K562 (cell line): ENCODE results near the gene PELI2. TPM values are rescaled to one million over a fixed set of nuclear protein-coding genes. Genes with fewer than 3 reads are reported as not detected.

ENCODE experiments used
- ATAC-seq: fragments of 200-7000 bp; cut with Tn5 transposase; 3 replicates; pipeline ENCODE4 v1.9.1; 2020; ENCODE audit warnings: moderate library complexity
- BruUV-seq: library from RNA; stranded (reverse); fragments of 400-500 nt; replicated peaks from 2 replicates; lab custom pipeline; 2021; lab: Mats Ljungman, UMichigan
- CTCF ChIA-PET: fragments of 300-600 bp; formaldehyde crosslinking; extraction: SDS; loops from one replicate; lab custom pipeline; 2021; ENCODE audit warnings: low intra/inter-chr PET ratio; lab: Yijun Ruan, JAX
- POLR2A ChIA-PET: fragments of 300-600, 350-650 bp; sonication (Branson Sonifier 250); formaldehyde crosslinking; extraction: SDS; loops from one replicate; lab custom pipeline; 2021; ENCODE audit warnings: antibody characterized with exemption, inconsistent platforms; lab: Yijun Ruan, JAX
- DNase-seq, 4 experiments: peaks; one replicate each; pipeline versions ENCODE4 v3.0.0 to v3.0.0-alpha.2; 2011 to 2018; ENCODE audit warnings: low spot score in 3 of 4, mixed read lengths in 3 of 4; ENCODE audit errors: extremely low read depth in 1 of 4
- FAIRE-seq: peaks from 2 replicates; lab custom pipeline; 2011; peaks lifted over from hg19 to GRCh38; lab: Jason Lieb, UNC
- H2AFZ ChIP-seq: 2 replicates; pipeline ENCODE4 v1.6.0; 2011; ENCODE audit warnings: low read depth, low read length, control low read depth, inconsistent platforms
- H3K27ac ChIP-seq: fragments of 200-600 bp; 3 replicates; pipeline ENCODE4 v1.8.0; 2011; ENCODE audit warnings: low read depth, mild to moderate bottlenecking, control low read depth, inconsistent platforms, low read length, moderate library complexity, mixed read lengths; ENCODE audit errors: extremely low read depth
- H3K27me3 ChIP-seq, 2 experiments: fragments of 300-600 bp in 1 of 2; 2 replicates in 1 of 2; 3 replicates in 1 of 2; pipeline versions ENCODE4 v1.6.0 to v1.8.0; 2011; ENCODE audit warnings: inconsistent platforms in 2 of 2, low read length in 2 of 2, mild to moderate bottlenecking in 1 of 2, mixed read lengths in 1 of 2, moderate library complexity in 1 of 2; ENCODE audit not compliant: control insufficient read depth in 2 of 2, insufficient read depth in 2 of 2
- H3K36me3 ChIP-seq: fragments of 300-600 bp; 3 replicates; pipeline ENCODE4 v1.8.0; 2011; ENCODE audit warnings: mild to moderate bottlenecking, low read length, inconsistent platforms; ENCODE audit not compliant: control insufficient read depth, insufficient read depth
- H3K4me1 ChIP-seq, 2 experiments: fragments of 200-600 bp in 1 of 2; replicated peaks in 1 of 2; 2 replicates in 1 of 2; 3 replicates in 1 of 2; pipeline versions ENCODE4 v1.5.1 to v1.8.0; 2011; ENCODE audit warnings: inconsistent platforms in 2 of 2, low read length in 2 of 2, mild to moderate bottlenecking in 1 of 2, mixed read lengths in 1 of 2, moderate library complexity in 1 of 2; ENCODE audit not compliant: control insufficient read depth in 2 of 2, insufficient read depth in 2 of 2
- H3K4me2 ChIP-seq: 2 replicates; pipeline ENCODE4 v1.6.1; 2011; ENCODE audit warnings: low read length, control low read depth, inconsistent platforms, mixed read lengths; ENCODE audit not compliant: insufficient read depth
- H3K4me3 ChIP-seq: fragments of 200-600 bp; sonication (generic), shearing (Covaris generic); 2 replicates; pipeline ENCODE4 v1.5.1; 2016; ENCODE audit warnings: control low read depth, inconsistent platforms
- H3K79me2 ChIP-seq: fragments of 200-600 bp; 3 replicates; pipeline ENCODE4 v1.8.0; 2011; ENCODE audit warnings: low read length, inconsistent platforms; ENCODE audit not compliant: control insufficient read depth, insufficient read depth
- H3K9ac ChIP-seq, 2 experiments: 2 replicates each; pipeline versions ENCODE4 v1.6.0 to v1.6.1; 2011; ENCODE audit warnings: low read depth in 2 of 2, low read length in 2 of 2, control low read depth in 1 of 2, inconsistent platforms in 1 of 2, mild to moderate bottlenecking in 1 of 2, mixed read lengths in 1 of 2; ENCODE audit not compliant: insufficient read depth in 1 of 2
- H3K9me1 ChIP-seq: one replicate; pipeline ENCODE4 v1.6.0; 2011; ENCODE audit warnings: inconsistent platforms, mild to moderate bottlenecking, low read length, moderate library complexity; ENCODE audit not compliant: control insufficient read depth, insufficient read depth
- H3K9me3 ChIP-seq: replicated peaks from 2 replicates; pipeline ENCODE4 v1.5.1; 2011; ENCODE audit warnings: low read depth, low read length, inconsistent platforms; ENCODE audit not compliant: control insufficient read depth, insufficient read depth
- H4K20me1 ChIP-seq: replicated peaks from 2 replicates; pipeline ENCODE4 v1.6.1; 2011; ENCODE audit warnings: low read length, inconsistent platforms, mixed read lengths; ENCODE audit not compliant: control insufficient read depth, insufficient read depth
- CUX1 ChIP-seq: fragments of 200-800 bp; sonication (Bioruptor generic); IDR thresholded peaks from 2 replicates; pipeline ENCODE4 v1.6.1; 2016; ENCODE audit warnings: missing genetic modification characterization, missing compliant biosample characterization
- ETV5 ChIP-seq: sonication (generic); formaldehyde crosslinking; IDR thresholded peaks from 2 replicates; pipeline ENCODE4 v1.4.0; 2020; ENCODE audit warnings: low read depth, mild to moderate bottlenecking, missing genetic modification reagents
- RERE ChIP-seq: sonication (generic); formaldehyde crosslinking; IDR thresholded peaks from 2 replicates; pipeline ENCODE4 v1.8.0; 2023; ENCODE audit warnings: missing genetic modification reagents, mild to moderate bottlenecking, borderline replicate concordance
- RFX1 ChIP-seq: fragments of 450-650 bp; IDR thresholded peaks from 2 replicates; pipeline ENCODE4 v1.6.1; 2016; ENCODE audit warnings: mild to moderate bottlenecking, moderate library complexity
- TEAD1 ChIP-seq, 2 experiments: fragments of 450-650 bp in 1 of 2; sonication (generic) in 1 of 2; formaldehyde crosslinking; IDR thresholded peaks; 2 replicates each; pipeline versions ENCODE4 v1.4.0 to v1.8.0; 2020 to 2022; ENCODE audit warnings: mild to moderate bottlenecking in 2 of 2, missing genetic modification reagents in 1 of 2
- ZBED1 ChIP-seq: IDR thresholded peaks from 2 replicates; pipeline ENCODE4 v1.6.1; 2014
- WGBS: fragments of 100-300 bp; shearing (Covaris generic); methylation state at CpG from one replicate; pipeline ENCODE4 v1.1.6; 2016; ENCODE audit warnings: low coverage, mixed read lengths; ENCODE audit not compliant: insufficient coverage; ENCODE audit errors: missing lambda C conversion rate; 5-methylcytosine and 5-hydroxymethylcytosine counted together
- in situ Hi-C: fragments of 300-500 bp; cut with MboI; formaldehyde crosslinking; loops from 4 replicates; pipeline ENCODE4 v1.15.0; 2018; ENCODE audit warnings: inconsistent platforms, mixed read lengths
- intact Hi-C: fragments of 100-400 bp; cut with micrococcal nuclease; formaldehyde crosslinking; loops from 2 replicates; pipeline ENCODE4 v1.14.2; 2022
- polyA plus RNA-seq, 8 experiments: library from polyadenylated mRNA; depleted of rRNA in 4 of 8; stranded (reverse) in 5 of 8; unstranded in 3 of 8; fragments of >200 nt; fragmentation: Nextera tagmentation in 2 of 8; fragmentation: Illumina TruSeq in 1 of 8; extraction: Ambion mirVana in 2 of 8; extraction: Trizol in 1 of 8; gene quantifications; 2 replicates each; pipeline versions ENCODE4 v1.2.1 to v1.2.3, GENCODE V29; 2011 to 2014; ENCODE audit warnings: inconsistent platforms in 1 of 8, missing spikeins in 1 of 8
- total RNA-seq, 7 experiments: library from RNA; depleted of rRNA in 6 of 7; stranded (reverse); fragments of >200 nt in 6 of 7; fragmentation: Illumina TruSeq in 2 of 7; extraction: Trizol in 2 of 7; gene quantifications; 2 replicates each; pipeline versions ENCODE4 v1.2.1 to v1.2.3, GENCODE V29; 2011 to 2021; ENCODE audit warnings: low replicate concordance in 1 of 7

PELI2 gene
- total and polyA plus RNA-seq, 9 of the 15 experiments (the other 6 are each of a cell fraction or from before 2014, with no cell fraction given): 0.20 to 1.5 (median 0.44) TPM

- intact Hi-C loops: no loop called here
These were observed 203.7 kb downstream of the PELI2 start for GRCh38 chr14:56321861-56322260.

GRCh38 chr14:56322531-56322930, 204.3 kb downstream of the PELI2 start:
- 0% methylated on average over 2 of the region's 2 CpGs for WGBS
- Histone ChIP-seq H4K20me1 (no peaks in the 10 kb centered on the region), H3K4me3 (no peak overlapping the region), H3K9me3 (no peaks in the 10 kb centered on the region), H3K79me2 (no peaks in the 10 kb centered on the region), H3K27ac (no peak overlapping the region), H3K9me1 (no peaks in the 10 kb centered on the region), H3K36me3 (no peaks in the 10 kb centered on the region), H3K9ac (no peak overlapping the region), H3K4me2 (no peak overlapping the region), H2AFZ (no peak overlapping the region), H3K27me3 (0 out of 5 replicates have a peak, but pooled peaks cover 0 to 2% of the 10 kb centered on the region in 2 experiments), H3K4me1 (no peaks in the 10 kb centered on the region; a peak in 1 of 5 replicates)
- ChIA-PET POLR2A (no interaction called here), CTCF (no interaction called here)
- in situ Hi-C loops (no loop called here), intact Hi-C loops (no loop called here)
- ATAC-seq (no peak), FAIRE-seq (no peak), DNase-seq (no peak)
- no TSS peak for BruUV-seq
- TF ChIP-seq RERE (no peak), TEAD1 (CRISPR knock-in tag; IDR thresholded peaks at IDR 0.05) (no peak), CUX1 (CRISPR knock-in tag) (no peak), ZBED1 (no peak)

More at GRCh38 chr14:56321861-56322260, 203.7 kb downstream of the PELI2 start:
- BruUV-seq: no TSS peak
- FAIRE-seq (no peak), ATAC-seq (no peak), DNase-seq (no peak)
- ChIA-PET POLR2A (no interaction called here), CTCF (no interaction called here)
- no peaks in the 10 kb centered on the region; a peak in 1 of 5 replicates for H3K4me1 ChIP-seq
- no peaks in the 10 kb centered on the region for H4K20me1 ChIP-seq
- no peaks in the 10 kb centered on the region for H3K36me3 ChIP-seq
- H3K27ac ChIP-seq: no peak overlapping the region
- no peak for TF ChIP-seq ETV5 (CRISPR knock-in tag)
- TF ChIP-seq RFX1: peak; percentile 62
- no peaks in the 10 kb centered on the region for H3K9me3 ChIP-seq
- no peaks in the 10 kb centered on the region for H3K79me2 ChIP-seq
- H3K4me3 ChIP-seq: no peak overlapping the region
- H3K4me2 ChIP-seq: no peak overlapping the region
- no peaks in the 10 kb centered on the region for H3K9me1 ChIP-seq
- H3K27me3 ChIP-seq: 0 out of 5 replicates have a peak, but pooled peaks cover 0 to 2% of the 10 kb centered on the region in 2 experiments
- H2AFZ ChIP-seq: no peak overlapping the region
- no peak overlapping the region for H3K9ac ChIP-seq
- in situ Hi-C loops: no loop called here
